VCaP (cell line): Measurements from ENCODE around the gene CHTOP.
"Not testable (repeated sequence)": the region's sequence is repeated elsewhere in the genome, so short reads cannot be mapped to it uniquely, and the experiment has no call there.

Experiments used
- H3K27ac ChIP-seq: fragments of 450-650 bp; 2 replicates; pipeline ENCODE4 v1.5.1; 2017
- CTCF ChIP-seq: fragments of 450-650 bp; conservative IDR thresholded peaks from 2 replicates; pipeline ENCODE4 v1.5.1; 2017; ENCODE audit warnings: mild to moderate bottlenecking, moderate library complexity

Gene CHTOP

DNA sequence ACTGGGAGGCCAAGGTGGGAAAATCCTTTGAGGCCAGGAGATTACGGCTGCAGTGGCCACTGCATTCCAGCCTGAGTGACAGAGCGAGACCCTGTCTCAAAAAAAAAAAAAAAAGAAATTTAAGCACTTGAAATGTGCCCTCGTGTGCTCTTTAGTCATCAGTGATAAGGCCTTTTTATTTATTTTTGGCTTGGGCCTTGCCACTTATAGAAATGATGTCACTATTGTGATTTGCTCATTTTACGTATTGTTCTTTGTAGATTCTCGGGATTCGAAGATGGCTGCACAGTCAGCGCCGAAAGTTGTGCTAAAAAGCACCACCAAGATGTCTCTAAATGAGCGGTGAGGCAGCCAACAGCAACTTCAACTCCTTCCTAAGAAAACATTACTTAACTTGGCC lies 2.4 kb downstream of the CHTOP start:
- no peak overlapping the region; the same call in 1 of the 2 replicates for H3K27ac ChIP-seq
- no peak for TF ChIP-seq CTCF

GRCh38 chr1:153638261-153638660 lies 4.4 kb downstream of the CHTOP start:
- H3K27ac ChIP-seq = no peak overlapping the region
- TF ChIP-seq CTCF = no peak

- TF ChIP-seq CTCF = no peak
- no peak overlapping the region for H3K27ac ChIP-seq
Measured at GRCh38 chr1:153639280-153639679, 5.4 kb downstream of the CHTOP start.

DNA sequence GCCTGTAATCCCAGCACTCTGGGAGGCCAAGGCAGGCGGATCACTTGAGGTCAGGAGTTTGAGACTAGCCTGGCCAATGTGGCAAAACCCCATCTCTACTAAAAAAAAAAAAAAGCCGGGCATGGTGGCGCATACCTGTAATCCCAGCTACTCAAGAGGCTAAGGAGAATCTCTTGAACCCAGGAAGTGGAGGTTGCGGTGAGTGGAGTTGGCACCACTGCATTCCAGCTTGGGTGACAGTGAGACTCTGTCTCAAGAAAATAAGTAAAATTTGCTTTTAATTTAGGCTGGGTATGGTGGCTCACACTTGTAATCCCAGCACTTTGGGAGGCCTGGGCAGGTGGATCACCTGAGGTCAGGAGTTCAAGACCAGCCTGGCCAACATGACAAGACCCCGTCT lies 6.3 kb downstream of the CHTOP start:
- H3K27ac ChIP-seq = not testable (repeated sequence)

DNA sequence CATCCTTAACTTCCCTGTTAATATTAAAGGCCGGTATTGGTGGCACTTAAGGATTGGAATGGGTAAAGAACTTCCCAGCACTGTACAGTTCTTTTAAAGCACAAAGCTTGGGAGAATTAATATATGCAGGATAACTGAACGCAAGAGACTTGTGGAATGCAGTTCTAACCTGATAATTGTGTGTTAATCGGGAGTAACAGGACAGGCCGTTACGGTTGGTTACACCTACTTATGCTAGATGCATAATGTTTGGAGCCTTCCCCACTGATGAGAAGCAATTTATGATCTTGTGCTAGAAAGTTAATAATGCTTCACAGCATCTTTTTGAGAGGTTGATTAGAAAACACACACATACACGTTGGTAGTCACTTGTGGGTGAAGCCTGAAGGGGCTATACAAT lies 7.0 kb downstream of the CHTOP start:
- no peak overlapping the region for H3K27ac ChIP-seq
- TF ChIP-seq CTCF = no peak

DNA sequence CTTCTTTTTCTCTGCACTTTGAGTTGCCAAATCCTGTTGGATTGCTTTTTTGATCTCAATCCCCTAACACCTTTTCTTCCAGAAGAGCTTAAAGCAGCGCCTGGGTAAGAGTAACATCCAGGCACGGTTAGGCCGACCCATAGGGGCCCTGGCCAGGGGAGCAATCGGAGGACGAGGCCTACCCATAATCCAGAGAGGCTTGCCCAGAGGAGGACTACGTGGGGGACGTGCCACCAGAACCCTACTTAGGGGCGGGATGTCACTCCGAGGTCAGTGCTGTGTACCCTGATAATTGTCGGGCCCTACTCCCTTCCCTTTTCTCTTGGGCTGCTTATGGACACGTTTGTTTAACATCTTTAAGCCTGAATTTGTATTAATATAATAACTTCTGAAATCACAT lies 8.3 kb downstream of the CHTOP start:
- H3K27ac ChIP-seq = no peak overlapping the region; the same call in 1 of the 2 replicates
- TF ChIP-seq CTCF = no peak

DNA sequence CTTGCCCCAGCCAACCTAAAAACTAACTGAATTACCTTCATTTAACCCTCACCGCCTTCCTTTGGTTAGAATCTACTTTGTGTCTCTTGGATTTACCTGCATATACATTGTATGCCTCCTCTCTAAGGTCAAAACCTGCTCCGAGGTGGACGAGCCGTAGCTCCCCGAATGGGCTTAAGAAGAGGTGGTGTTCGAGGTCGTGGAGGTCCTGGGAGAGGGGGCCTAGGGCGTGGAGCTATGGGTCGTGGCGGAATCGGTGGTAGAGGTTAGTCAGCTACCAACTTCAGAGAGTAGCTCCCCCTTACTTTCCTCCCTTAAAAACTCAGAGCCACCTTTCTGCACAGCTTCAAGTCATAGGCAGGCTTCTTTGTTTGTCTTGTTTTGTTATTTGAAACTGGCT lies 9.2 kb downstream of the CHTOP start:
- no peak for TF ChIP-seq CTCF
- H3K27ac ChIP-seq = no peak overlapping the region

GRCh38 chr1:153643816-153644215 lies 9.9 kb downstream of the CHTOP start:
- no peak for TF ChIP-seq CTCF
- no peak overlapping the region for H3K27ac ChIP-seq
